ENCODE data around the gene CYB5B.
"Not testable (repeated sequence)": the region's sequence is repeated elsewhere in the genome, so short reads cannot be mapped to it uniquely, and the experiment has no call there.

Gene CYB5B

GRCh38 chr16:69417520-69418199 lies 6.8 kb upstream of the CYB5B start:
- H3K4me3 ChIP-seq (ENCODE audit: low read depth, low read length), result no peak overlapping the region
- no peak for TF ChIP-seq CTCF (IDR thresholded peaks at IDR 0.05; ENCODE audit: insufficient read depth, low read depth, low read length, missing control alignments)
- DNase-seq (ENCODE audit: low read depth), result no peak

GRCh38 chr16:69419956-69420355 lies 4.5 kb upstream of the CYB5B start:
- no peak overlapping the region for H3K4me3 ChIP-seq (ENCODE audit: low read depth, low read length)
- no peak for DNase-seq (ENCODE audit: low read depth)
- TF ChIP-seq CTCF (IDR thresholded peaks at IDR 0.05; ENCODE audit: insufficient read depth, low read depth, low read length, missing control alignments), result no peak

GRCh38 chr16:69423189-69423588 lies 1.2 kb upstream of the CYB5B start:
- no peak overlapping the region for H3K4me3 ChIP-seq (ENCODE audit: low read depth, low read length)
- no peak for TF ChIP-seq CTCF (IDR thresholded peaks at IDR 0.05; ENCODE audit: insufficient read depth, low read depth, low read length, missing control alignments)
- DNase-seq (ENCODE audit: low read depth), result no peak

- peak; percentile 64 for DNase-seq (ENCODE audit: low read depth)
- peak overlapping the region; percentile 81 for H3K4me3 ChIP-seq (ENCODE audit: low read depth, low read length)
- TF ChIP-seq CTCF (IDR thresholded peaks at IDR 0.05; ENCODE audit: insufficient read depth, low read depth, low read length, missing control alignments), result no peak
Observed at GRCh38 chr16:69424935-69425784, 741 bp downstream of the CYB5B start.

- DNase-seq (ENCODE audit: low read depth), result no peak
Observed at GRCh38 chr16:69428652-69429051, 4.2 kb downstream of the CYB5B start.

GRCh38 chr16:69429058-69429640 lies 4.7 kb downstream of the CYB5B start:
- H3K4me3 ChIP-seq (ENCODE audit: low read depth, low read length); DNase-seq (ENCODE audit: low read depth): not testable (repeated sequence)

More at GRCh38 chr16:69428652-69429051, 4.2 kb downstream of the CYB5B start:
- no peak for TF ChIP-seq CTCF (IDR thresholded peaks at IDR 0.05; ENCODE audit: insufficient read depth, low read depth, low read length, missing control alignments)
- no peak overlapping the region for H3K4me3 ChIP-seq (ENCODE audit: low read depth, low read length)

GRCh38 chr16:69431948-69432468 lies 7.6 kb downstream of the CYB5B start:
- peak; percentile 26 for DNase-seq (ENCODE audit: low read depth)
- TF ChIP-seq CTCF (IDR thresholded peaks at IDR 0.05; ENCODE audit: insufficient read depth, low read depth, low read length, missing control alignments), result no peak
- H3K4me3 ChIP-seq (ENCODE audit: low read depth, low read length), result no peak overlapping the region
